Ishikawa (cell line): ENCODE results near the gene SLFN12L.

Source experiments
- CEBPB ChIP-seq: IDR thresholded peaks from 2 replicates; pipeline ENCODE4 v1.6.1; 2012
- CREB1 ChIP-seq: IDR thresholded peaks from 2 replicates; pipeline ENCODE4 v1.6.1; 2012; ENCODE audit warnings: low read depth
- EGR1 ChIP-seq: IDR thresholded peaks from 2 replicates; pipeline ENCODE4 v1.6.1; 2012
- EP300 ChIP-seq: IDR thresholded peaks from 2 replicates; pipeline ENCODE4 v1.6.1; 2012; ENCODE audit warnings: borderline replicate concordance
- FOXM1 ChIP-seq: IDR thresholded peaks from 2 replicates; pipeline ENCODE4 v1.6.1; 2012; ENCODE audit warnings: low read depth, borderline replicate concordance
- MAX ChIP-seq: IDR thresholded peaks from 2 replicates; pipeline ENCODE4 v1.6.1; 2012
- NFIC ChIP-seq: IDR thresholded peaks from 2 replicates; pipeline ENCODE4 v1.6.1; 2012
- RAD21 ChIP-seq: IDR thresholded peaks from 2 replicates; pipeline ENCODE4 v1.6.1; 2012; ENCODE audit warnings: low read depth
- REST ChIP-seq: IDR thresholded peaks from 2 replicates; pipeline ENCODE4 v1.6.1; 2012; ENCODE audit warnings: low read depth, mild to moderate bottlenecking
- TAF1 ChIP-seq: IDR thresholded peaks from 2 replicates; pipeline ENCODE4 v1.6.1; 2012; ENCODE audit warnings: low read depth, mild to moderate bottlenecking
- TCF12 ChIP-seq: IDR thresholded peaks from 2 replicates; pipeline ENCODE4 v1.6.1; 2012; ENCODE audit warnings: low read depth
- TEAD4 ChIP-seq: IDR thresholded peaks from 2 replicates; pipeline ENCODE4 v1.6.1; 2012
- YY1 ChIP-seq: IDR thresholded peaks from 2 replicates; pipeline ENCODE4 v1.6.1; 2012; ENCODE audit warnings: low read depth
- ZBTB7A ChIP-seq: IDR thresholded peaks from 2 replicates; pipeline ENCODE4 v1.6.1; 2012; ENCODE audit warnings: low read depth
- TF ChIP-seq, protein P1 (sequence below): IDR thresholded peaks from 2 replicates; pipeline ENCODE4 v1.6.1; 2012

Gene SLFN12L

GRCh38 chr17:35498448-35499178, 38.9 kb downstream of the SLFN12L start:
- TF ChIP-seq EGR1 (no peak), CREB1 (no peak), NFIC (no peak), TEAD4 (no peak), FOXM1 (no peak), RAD21 (no peak), YY1 (no peak), TAF1 (no peak), ZBTB7A (no peak), MAX (no peak), CEBPB (no peak), REST (no peak), EP300 (no peak), TCF12 (no peak)
- TF ChIP-seq, protein P1, sequence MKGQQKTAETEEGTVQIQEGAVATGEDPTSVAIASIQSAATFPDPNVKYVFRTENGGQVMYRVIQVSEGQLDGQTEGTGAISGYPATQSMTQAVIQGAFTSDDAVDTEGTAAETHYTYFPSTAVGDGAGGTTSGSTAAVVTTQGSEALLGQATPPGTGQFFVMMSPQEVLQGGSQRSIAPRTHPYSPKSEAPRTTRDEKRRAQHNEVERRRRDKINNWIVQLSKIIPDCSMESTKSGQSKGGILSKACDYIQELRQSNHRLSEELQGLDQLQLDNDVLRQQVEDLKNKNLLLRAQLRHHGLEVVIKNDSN: no peak

GRCh38 chr17:35496451-35497290, 40.8 kb downstream of the SLFN12L start:
- TF ChIP-seq YY1: no peak

DNA sequence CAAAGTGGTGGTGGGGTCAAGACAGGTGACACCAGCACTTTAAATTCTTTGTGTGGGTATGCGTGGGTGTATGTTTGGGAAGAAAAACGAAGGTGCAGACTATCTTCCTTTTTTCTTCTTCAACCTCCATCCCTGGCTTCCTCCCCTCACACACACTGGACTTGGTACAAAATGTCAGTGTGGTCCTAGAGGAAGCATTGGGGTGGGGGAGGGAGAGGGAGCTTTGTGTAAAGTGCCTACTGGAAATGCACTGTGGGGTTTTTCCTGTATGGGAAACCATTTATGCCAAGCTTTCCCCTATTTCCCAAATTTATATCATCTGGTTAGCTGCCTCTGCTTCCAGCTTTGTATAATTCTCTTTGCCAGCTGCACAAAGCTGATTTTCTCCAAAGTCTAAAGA, 44.4 kb downstream of the SLFN12L start:
- TF ChIP-seq EP300 (no peak), NFIC (no peak), CEBPB (no peak)

DNA sequence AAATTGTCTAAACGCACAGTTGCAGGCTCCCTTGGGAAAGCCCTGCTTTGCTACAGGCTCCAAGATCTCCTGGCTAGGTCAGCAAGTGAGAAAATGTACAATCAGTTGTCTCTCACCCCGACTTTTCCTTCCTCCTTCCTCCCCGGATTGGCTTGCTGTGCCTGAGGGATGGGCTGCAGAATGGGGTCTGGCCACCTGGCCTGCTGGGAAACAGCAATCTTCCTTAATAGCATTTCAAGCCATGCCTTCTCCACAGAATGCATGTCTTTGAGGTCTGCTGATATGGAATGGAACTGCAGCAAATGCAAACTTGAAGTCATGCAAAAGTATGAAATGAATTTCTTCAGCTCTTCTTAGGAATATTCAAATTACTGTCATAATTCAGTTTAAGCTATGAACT, 46.1 kb downstream of the SLFN12L start:
- TF ChIP-seq EP300: no peak
- no peak for TF ChIP-seq CEBPB
- no peak for TF ChIP-seq REST
- no peak for TF ChIP-seq TAF1
- no peak for TF ChIP-seq TCF12

DNA sequence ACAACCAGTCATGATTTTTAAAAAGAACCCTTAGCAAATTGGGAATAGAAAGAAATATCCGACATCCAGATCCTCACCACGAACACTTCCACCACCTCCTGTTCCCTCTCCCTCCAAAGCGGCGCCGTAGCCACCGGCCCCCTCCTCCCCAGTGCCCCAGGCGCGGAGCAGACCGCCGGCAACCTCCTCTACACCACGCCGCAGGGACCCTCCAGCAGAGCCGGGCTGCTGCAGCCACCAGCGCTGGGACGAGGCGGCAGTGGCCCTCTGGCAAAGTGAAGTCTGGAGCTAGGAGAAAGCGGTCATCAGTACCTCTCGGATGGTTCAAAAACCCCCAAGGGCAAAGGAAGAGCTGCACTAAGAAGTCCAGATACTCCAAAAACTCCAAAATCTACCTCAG, 47.5 kb downstream of the SLFN12L start:
- TF ChIP-seq YY1: no peak
- TF ChIP-seq CEBPB: no peak
- TF ChIP-seq RAD21: no peak
- no peak for TF ChIP-seq FOXM1
- TF ChIP-seq ZBTB7A: no peak
- TF ChIP-seq EGR1: no peak
- no peak for TF ChIP-seq CREB1
- no peak for TF ChIP-seq TCF12
- no peak for TF ChIP-seq REST
- TF ChIP-seq NFIC: no peak
- TF ChIP-seq EP300: no peak
- TF ChIP-seq TEAD4: no peak
- no peak for TF ChIP-seq MAX
- TF ChIP-seq, protein P1: no peak
- no peak for TF ChIP-seq TAF1
